ENCODE results near the gene ASTN2. TPM values are rescaled to one million over a fixed set of nuclear protein-coding genes. Genes with fewer than 3 reads are reported as not detected.

The ASTN2 gene
- polyA plus RNA-seq, 1 donor from 2014 or later, result 6.8 TPM

- Histone ChIP-seq H3K4me3 (ENCODE audit: low read length) (no peak overlapping the region), H2AFZ (ENCODE audit: low read depth, low read length) (no peak overlapping the region), H4K20me1 (ENCODE audit: insufficient read depth) (no peaks in the 10 kb centered on the region), H3K9me2 (ENCODE audit: insufficient read depth, low read length) (no peaks in the 10 kb centered on the region), H3K9ac (ENCODE audit: low read length) (no peak overlapping the region), H3K4me2 (ENCODE audit: low read length) (no peak overlapping the region), H3K27me3 (ENCODE audit: insufficient read depth, low read depth, low read length) (no peaks in the 10 kb centered on the region), H3F3A (ENCODE audit: insufficient read depth, low read length, poor library complexity, severe bottlenecking) (peaks cover 3% of the 10 kb centered on the region), H3K36me3 (ENCODE audit: insufficient read depth, low read length) (no peaks in the 10 kb centered on the region), H3K27ac (ENCODE audit: low read length) (no peak overlapping the region), H3K79me2 (replicated peaks; ENCODE audit: insufficient read depth, low read length) (no peaks in the 10 kb centered on the region), H3K9me3 (ENCODE audit: low read length) (no peaks in the 10 kb centered on the region)
- no peak for TF ChIP-seq REST (IDR thresholded peaks at IDR 0.05; ENCODE audit: borderline replicate concordance)
- no peak for TF ChIP-seq MXI1 (conservative IDR thresholded peaks at IDR 0.05; ENCODE audit: poor library complexity, severe bottlenecking)
- TF ChIP-seq POLR2AphosphoS5 (IDR thresholded peaks at IDR 0.05), result no peak
- no peak for TF ChIP-seq CTCF (IDR thresholded peaks at IDR 0.05; ENCODE audit: poor library complexity, severe bottlenecking)
- no peak for TF ChIP-seq TAF1 (IDR thresholded peaks at IDR 0.05; ENCODE audit: low read depth)
- TF ChIP-seq SMC3 (conservative IDR thresholded peaks at IDR 0.05; ENCODE audit: poor library complexity), result no peak
- TF ChIP-seq EP300 (conservative IDR thresholded peaks at IDR 0.05; ENCODE audit: poor library complexity, severe bottlenecking), result no peak
- TF ChIP-seq EZH2 (IDR thresholded peaks at IDR 0.05; ENCODE audit: borderline replicate concordance, insufficient read depth, low read length, poor library complexity, severe bottlenecking), result no peak
- TF ChIP-seq RAD21 (conservative IDR thresholded peaks at IDR 0.05), result no peak
Observed at GRCh38 chr9:116763770-116764169, 651.1 kb downstream of the ASTN2 start.

- no peaks in the 10 kb centered on the region for H3K27me3 ChIP-seq (ENCODE audit: insufficient read depth, low read depth, low read length)
- no peaks in the 10 kb centered on the region for H3K9me3 ChIP-seq (ENCODE audit: low read length)
- H3F3A ChIP-seq (ENCODE audit: insufficient read depth, low read length, poor library complexity, severe bottlenecking), result no peaks in the 10 kb centered on the region
- H3K4me3 ChIP-seq (ENCODE audit: low read length), result no peak overlapping the region
- TF ChIP-seq MXI1 (conservative IDR thresholded peaks at IDR 0.05; ENCODE audit: poor library complexity, severe bottlenecking) (no peak), RAD21 (conservative IDR thresholded peaks at IDR 0.05) (no peak), SMC3 (conservative IDR thresholded peaks at IDR 0.05; ENCODE audit: poor library complexity) (no peak), EZH2 (IDR thresholded peaks at IDR 0.05; ENCODE audit: borderline replicate concordance, insufficient read depth, low read length, poor library complexity, severe bottlenecking) (no peak), EP300 (conservative IDR thresholded peaks at IDR 0.05; ENCODE audit: poor library complexity, severe bottlenecking) (no peak), CTCF (IDR thresholded peaks at IDR 0.05; ENCODE audit: poor library complexity, severe bottlenecking) (no peak), POLR2AphosphoS5 (IDR thresholded peaks at IDR 0.05) (no peak), TAF1 (IDR thresholded peaks at IDR 0.05; ENCODE audit: low read depth) (no peak), REST (IDR thresholded peaks at IDR 0.05; ENCODE audit: borderline replicate concordance) (no peak)
- no peaks in the 10 kb centered on the region for H3K9me2 ChIP-seq (ENCODE audit: insufficient read depth, low read length)
- no peaks in the 10 kb centered on the region for H3K79me2 ChIP-seq (replicated peaks; ENCODE audit: insufficient read depth, low read length)
- H4K20me1 ChIP-seq (ENCODE audit: insufficient read depth), result no peaks in the 10 kb centered on the region
- H3K27ac ChIP-seq (ENCODE audit: low read length), result no peak overlapping the region
- no peaks in the 10 kb centered on the region for H3K36me3 ChIP-seq (ENCODE audit: insufficient read depth, low read length)
- H2AFZ ChIP-seq (ENCODE audit: low read depth, low read length), result no peak overlapping the region
- no peak overlapping the region for H3K4me2 ChIP-seq (ENCODE audit: low read length)
- H3K9ac ChIP-seq (ENCODE audit: low read length), result no peak overlapping the region
Observed at GRCh38 chr9:116760636-116761035, 654.2 kb downstream of the ASTN2 start.
